HEK293T (cell line): ENCODE results near the gene RPL41.

Source experiments
- ARNT ChIP-seq: fragments of 450-650 bp; IDR thresholded peaks from 2 replicates; pipeline ENCODE4 v1.6.1; 2017; ENCODE audit warnings: mild to moderate bottlenecking
- BHLHE40 ChIP-seq: fragments of 450-650 bp; IDR thresholded peaks from 2 replicates; pipeline ENCODE4 v1.6.1; 2016; ENCODE audit warnings: mild to moderate bottlenecking, moderate library complexity, borderline replicate concordance
- FOXA1 ChIP-seq: fragments of 450-650 bp; IDR thresholded peaks from 2 replicates; pipeline ENCODE4 v1.6.1; 2016; ENCODE audit warnings: mild to moderate bottlenecking
- FOXM1 ChIP-seq: fragments of 450-650 bp; IDR thresholded peaks from 2 replicates; pipeline ENCODE4 v1.6.1; 2017; ENCODE audit warnings: mild to moderate bottlenecking, borderline replicate concordance
- L3MBTL2 ChIP-seq: fragments of 450-650 bp; conservative IDR thresholded peaks from 2 replicates; pipeline ENCODE4 v1.6.1; 2016; ENCODE audit warnings: mild to moderate bottlenecking
- LEF1 ChIP-seq: fragments of 450-650 bp; IDR thresholded peaks from 2 replicates; pipeline ENCODE4 v1.6.1; 2017; ENCODE audit warnings: mild to moderate bottlenecking, borderline replicate concordance
- NFRKB ChIP-seq: fragments of 450-650 bp; IDR thresholded peaks from 2 replicates; pipeline ENCODE4 v1.6.1; 2016; ENCODE audit warnings: mild to moderate bottlenecking, moderate library complexity
- SP1 ChIP-seq: fragments of 450-650 bp; IDR thresholded peaks from 2 replicates; pipeline ENCODE4 v1.6.1; 2017
- SUZ12 ChIP-seq: fragments of 450-650 bp; IDR thresholded peaks from 2 replicates; pipeline ENCODE4 v1.6.1; 2016; ENCODE audit warnings: mild to moderate bottlenecking
- TF ChIP-seq, protein P1 (sequence below): fragments of 450-650 bp; IDR thresholded peaks from 2 replicates; pipeline ENCODE4 v1.6.1; 2016

DNA sequence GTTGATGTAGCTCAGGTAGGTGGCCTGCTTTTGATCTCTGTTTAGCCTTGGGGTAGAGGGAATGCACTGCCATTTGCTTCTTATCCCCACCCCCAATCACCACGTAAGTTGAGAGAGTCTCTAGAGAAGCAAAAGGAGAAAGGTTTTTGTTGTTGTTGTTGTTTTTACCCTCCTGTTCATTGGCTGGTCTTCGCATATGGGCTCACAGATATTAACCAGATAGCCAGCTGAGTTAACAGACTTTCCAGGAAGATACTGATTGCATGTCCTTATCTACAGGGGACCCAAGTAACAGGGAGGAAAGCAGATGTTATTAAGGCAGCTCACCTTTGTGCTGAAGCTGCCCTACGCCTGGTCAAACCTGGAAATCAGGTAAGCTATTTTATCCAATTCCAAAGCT lies 9.2 kb upstream of the RPL41 start:
- TF ChIP-seq L3MBTL2 (no peak), BHLHE40 (no peak), ARNT (no peak), SP1 (no peak), FOXA1 (no peak), LEF1 (no peak), SUZ12 (no peak), FOXM1 (no peak), NFRKB (no peak)
- TF ChIP-seq, protein P1, sequence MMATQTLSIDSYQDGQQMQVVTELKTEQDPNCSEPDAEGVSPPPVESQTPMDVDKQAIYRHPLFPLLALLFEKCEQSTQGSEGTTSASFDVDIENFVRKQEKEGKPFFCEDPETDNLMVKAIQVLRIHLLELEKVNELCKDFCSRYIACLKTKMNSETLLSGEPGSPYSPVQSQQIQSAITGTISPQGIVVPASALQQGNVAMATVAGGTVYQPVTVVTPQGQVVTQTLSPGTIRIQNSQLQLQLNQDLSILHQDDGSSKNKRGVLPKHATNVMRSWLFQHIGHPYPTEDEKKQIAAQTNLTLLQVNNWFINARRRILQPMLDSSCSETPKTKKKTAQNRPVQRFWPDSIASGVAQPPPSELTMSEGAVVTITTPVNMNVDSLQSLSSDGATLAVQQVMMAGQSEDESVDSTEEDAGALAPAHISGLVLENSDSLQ = no peak
